GM13976 (cell line): ENCODE measurements around the gene KCTD18.
A peak's percentile ranks its signal among the peaks of the same experiment; 100 is the strongest.

Experiments used
- DNase-seq: peaks from one replicate; pipeline ENCODE4 v3.0.0; 2012; ENCODE audit warnings: low spot score
- CTCF ChIP-seq: IDR thresholded peaks from 2 replicates; pipeline ENCODE4 v1.5.1; 2012; ENCODE audit warnings: borderline replicate concordance, mild to moderate bottlenecking; ENCODE audit not compliant: insufficient read depth; ENCODE audit errors: extremely low read depth, missing control alignments, control extremely low read depth
- in situ Hi-C: fragments of 300-500 bp; cut with MboI; formaldehyde crosslinking; loops from one replicate; pipeline ENCODE4 v1.12.0; 2022; ENCODE audit warnings: low sequenced_read_pairs, mixed read lengths, inconsistent platforms; ENCODE audit not compliant: unreplicated experiment

KCTD18 gene

GRCh38 chr2:200494048-200494447, 15.8 kb downstream of the KCTD18 start:
- in situ Hi-C loops: no loop called here
- TF ChIP-seq CTCF: no peak
- no peak for DNase-seq

- no peak for DNase-seq
- in situ Hi-C loops: no loop called here
- no peak for TF ChIP-seq CTCF
Measured at GRCh38 chr2:200492656-200493055, 17.2 kb downstream of the KCTD18 start.

GRCh38 chr2:200490001-200490400, 19.9 kb downstream of the KCTD18 start:
- TF ChIP-seq CTCF: no peak
- in situ Hi-C loops: no loop called here
- no peak for DNase-seq

- TF ChIP-seq CTCF: no peak
- no peak for DNase-seq
- in situ Hi-C loops: no loop called here
Measured at GRCh38 chr2:200488169-200488568, 21.7 kb downstream of the KCTD18 start.

GRCh38 chr2:200486529-200486928, 23.3 kb downstream of the KCTD18 start:
- in situ Hi-C loops: no loop called here
- DNase-seq: no peak
- no peak for TF ChIP-seq CTCF

- TF ChIP-seq CTCF: no peak
- DNase-seq: no peak
- in situ Hi-C loops: no loop called here
Measured at GRCh38 chr2:200484934-200485333, 24.9 kb downstream of the KCTD18 start.

- in situ Hi-C loops: no loop called here
- peak; percentile 57 for DNase-seq
- peak; percentile 71 for TF ChIP-seq CTCF
Measured at GRCh38 chr2:200483729-200484198, 26.1 kb downstream of the KCTD18 start.
